Measurements from ENCODE around the gene ITIH4. TPM values are rescaled to one million over a fixed set of nuclear protein-coding genes. Genes with fewer than 3 reads are reported as not detected.
A peak's percentile ranks its signal among the peaks of the same experiment; 100 is the strongest.

The ITIH4 gene
- total RNA-seq, 2 donors from 2014 or later: 6.0 to 6.2 TPM

DNA sequence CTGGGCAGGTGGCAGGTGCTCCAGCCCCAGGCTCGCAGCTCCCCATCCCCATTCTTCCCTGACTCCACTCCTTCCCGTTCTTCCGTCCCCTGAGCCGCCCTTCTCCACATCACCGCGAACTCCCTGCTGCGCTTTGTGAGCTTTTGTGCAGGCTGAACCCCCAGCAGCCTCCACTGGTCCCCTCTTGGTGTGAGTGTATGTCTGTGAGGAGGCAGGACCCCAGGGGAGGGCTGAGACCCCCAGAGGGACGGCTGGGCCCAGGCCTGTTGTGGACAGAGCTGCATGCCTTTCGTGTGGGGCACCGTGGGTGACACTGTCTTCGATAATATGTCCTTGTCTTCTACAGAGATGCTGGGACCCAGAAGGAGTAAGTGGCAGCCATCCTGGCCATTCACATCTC, 43.2 kb downstream of the ITIH4 start:
- TF ChIP-seq, protein P1, sequence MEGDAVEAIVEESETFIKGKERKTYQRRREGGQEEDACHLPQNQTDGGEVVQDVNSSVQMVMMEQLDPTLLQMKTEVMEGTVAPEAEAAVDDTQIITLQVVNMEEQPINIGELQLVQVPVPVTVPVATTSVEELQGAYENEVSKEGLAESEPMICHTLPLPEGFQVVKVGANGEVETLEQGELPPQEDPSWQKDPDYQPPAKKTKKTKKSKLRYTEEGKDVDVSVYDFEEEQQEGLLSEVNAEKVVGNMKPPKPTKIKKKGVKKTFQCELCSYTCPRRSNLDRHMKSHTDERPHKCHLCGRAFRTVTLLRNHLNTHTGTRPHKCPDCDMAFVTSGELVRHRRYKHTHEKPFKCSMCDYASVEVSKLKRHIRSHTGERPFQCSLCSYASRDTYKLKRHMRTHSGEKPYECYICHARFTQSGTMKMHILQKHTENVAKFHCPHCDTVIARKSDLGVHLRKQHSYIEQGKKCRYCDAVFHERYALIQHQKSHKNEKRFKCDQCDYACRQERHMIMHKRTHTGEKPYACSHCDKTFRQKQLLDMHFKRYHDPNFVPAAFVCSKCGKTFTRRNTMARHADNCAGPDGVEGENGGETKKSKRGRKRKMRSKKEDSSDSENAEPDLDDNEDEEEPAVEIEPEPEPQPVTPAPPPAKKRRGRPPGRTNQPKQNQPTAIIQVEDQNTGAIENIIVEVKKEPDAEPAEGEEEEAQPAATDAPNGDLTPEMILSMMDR (conservative IDR thresholded peaks at IDR 0.05): no peak
- no peak for DNase-seq
- Mint-ChIP-seq H3K4me1 (no peaks in the 10 kb centered on the region), H3K27ac (no peak overlapping the region), H3K27me3 (ENCODE audit: insufficient read depth) (peaks cover 3% of the 10 kb centered on the region), H3K4me3 (no peak overlapping the region), H3K9me3 (no peaks in the 10 kb centered on the region), H3K36me3 (ENCODE audit: low read depth) (no peaks in the 10 kb centered on the region)
- no peak overlapping the region for H3K27ac ChIP-seq (ENCODE audit: low read depth, low read length)
- H3K9ac ChIP-seq (ENCODE audit: extremely low read depth, low read length, poor library complexity, severe bottlenecking): no peak overlapping the region
- 89 to 95% methylated on average over 7 to 11 of the region's 11 CpGs for WGBS, 2 experiments (ENCODE audit: insufficient coverage in 1 of 2, insufficient read length in 1 of 2)
- H3K4me3 ChIP-seq (ENCODE audit: low read length): no peak overlapping the region
- H3K36me3 ChIP-seq (ENCODE audit: control insufficient read depth, insufficient read depth, low read length): no peaks in the 10 kb centered on the region
- H3K9me3 ChIP-seq (ENCODE audit: control insufficient read depth, low read length): no peaks in the 10 kb centered on the region
- H3K4me1 ChIP-seq (ENCODE audit: control insufficient read depth, insufficient read depth, low read length): no peaks in the 10 kb centered on the region
- H3K27me3 ChIP-seq (ENCODE audit: control insufficient read depth, insufficient read depth, low read length, poor library complexity, severe bottlenecking): peaks cover under 1% of the 10 kb centered on the region

- Histone ChIP-seq H3K27ac (ENCODE audit: low read depth, low read length) (no peak overlapping the region), H3K9me3 (ENCODE audit: control insufficient read depth, low read length) (no peaks in the 10 kb centered on the region), H3K9ac (ENCODE audit: extremely low read depth, low read length, poor library complexity, severe bottlenecking) (no peak overlapping the region), H3K4me1 (ENCODE audit: control insufficient read depth, insufficient read depth, low read length) (no peaks in the 10 kb centered on the region), H3K27me3 (ENCODE audit: control insufficient read depth, insufficient read depth, low read length, poor library complexity, severe bottlenecking) (peaks cover 7% of the 10 kb centered on the region), H3K4me3 (ENCODE audit: low read length) (no peak overlapping the region), H3K36me3 (ENCODE audit: control insufficient read depth, insufficient read depth, low read length) (no peaks in the 10 kb centered on the region)
- no peak for DNase-seq
- 86 to 98% methylated on average over 16 to 19 of the region's 19 CpGs for WGBS, 2 experiments (ENCODE audit: insufficient coverage in 1 of 2, insufficient read length in 1 of 2)
- no peak overlapping the region for H3K4me3 Mint-ChIP-seq
- TF ChIP-seq, protein P1 (conservative IDR thresholded peaks at IDR 0.05): no peak
- H3K27me3 Mint-ChIP-seq (ENCODE audit: insufficient read depth): peaks cover 5% of the 10 kb centered on the region
- H3K36me3 Mint-ChIP-seq (ENCODE audit: low read depth): no peaks in the 10 kb centered on the region
- no peaks in the 10 kb centered on the region for H3K9me3 Mint-ChIP-seq
- no peaks in the 10 kb centered on the region for H3K4me1 Mint-ChIP-seq
- H3K27ac Mint-ChIP-seq: no peak overlapping the region
Measured at GRCh38 chr3:52786330-52787215, 43.9 kb downstream of the ITIH4 start.

DNA sequence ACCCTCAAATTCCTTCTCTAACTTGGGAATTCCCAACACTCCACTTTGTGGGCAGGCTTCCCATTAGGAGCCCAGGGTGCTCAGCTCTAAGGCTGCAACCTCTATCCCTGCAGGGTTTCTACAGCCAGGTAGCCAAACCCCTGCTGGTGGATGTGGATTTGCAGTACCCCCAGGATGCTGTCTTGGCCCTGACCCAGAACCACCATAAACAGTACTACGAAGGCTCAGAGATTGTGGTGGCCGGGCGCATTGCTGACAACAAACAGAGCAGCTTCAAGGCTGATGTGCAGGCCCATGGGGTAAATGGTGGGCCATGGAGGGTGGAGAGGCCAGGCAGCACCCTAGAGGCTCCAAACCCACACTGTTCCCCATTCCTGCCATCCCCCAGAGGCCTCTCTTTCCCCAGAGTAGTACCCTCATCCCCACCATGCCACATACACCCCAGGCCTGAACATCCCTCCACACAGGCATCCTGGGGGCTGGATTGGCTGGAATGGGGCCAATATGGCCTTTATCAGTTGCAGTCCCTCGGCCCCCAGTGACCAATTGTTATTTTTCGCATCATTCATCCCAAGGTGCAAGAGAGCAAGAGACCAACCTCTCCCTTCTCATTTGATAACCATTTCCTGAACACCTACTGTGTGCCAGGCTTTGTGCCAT, 45.4 kb downstream of the ITIH4 start:
- Histone ChIP-seq H3K4me1 (ENCODE audit: control insufficient read depth, insufficient read depth, low read length) (no peaks in the 10 kb centered on the region), H3K36me3 (ENCODE audit: control insufficient read depth, insufficient read depth, low read length) (no peaks in the 10 kb centered on the region), H3K27ac (ENCODE audit: low read depth, low read length) (no peak overlapping the region), H3K9me3 (ENCODE audit: control insufficient read depth, low read length) (no peaks in the 10 kb centered on the region), H3K27me3 (ENCODE audit: control insufficient read depth, insufficient read depth, low read length, poor library complexity, severe bottlenecking) (peaks cover 7% of the 10 kb centered on the region), H3K4me3 (ENCODE audit: low read length) (no peak overlapping the region), H3K9ac (ENCODE audit: extremely low read depth, low read length, poor library complexity, severe bottlenecking) (no peak overlapping the region)
- TF ChIP-seq, protein P1 (conservative IDR thresholded peaks at IDR 0.05): no peak
- H3K36me3 Mint-ChIP-seq (ENCODE audit: low read depth): no peaks in the 10 kb centered on the region
- H3K27me3 Mint-ChIP-seq (ENCODE audit: insufficient read depth): peaks cover 5% of the 10 kb centered on the region
- no peaks in the 10 kb centered on the region for H3K9me3 Mint-ChIP-seq
- H3K4me3 Mint-ChIP-seq: no peak overlapping the region
- H3K27ac Mint-ChIP-seq: no peak overlapping the region
- H3K4me1 Mint-ChIP-seq: no peaks in the 10 kb centered on the region
- peak; percentile 26 for DNase-seq
- 91% methylated on average over 5 of the region's 5 CpGs; no CpG with 5 or more reads in 1 of the 2 experiments for WGBS, 2 experiments (ENCODE audit: insufficient coverage in 1 of 2, insufficient read length in 1 of 2)
